H9 (cell line): ENCODE data around the gene ACACA. TPM values are rescaled to one million over a fixed set of nuclear protein-coding genes. Genes with fewer than 3 reads are reported as not detected.

Source experiments
- DNase-seq: peaks from one replicate; pipeline ENCODE4 v3.0.0-alpha.2; 2017
- H2AFZ ChIP-seq: one replicate; pipeline ENCODE4 v1.6.1; 2013; ENCODE audit warnings: mild to moderate bottlenecking, low read length, control low read depth, moderate library complexity
- H2AK5ac ChIP-seq: 2 replicates; pipeline ENCODE4 v1.6.1; 2013; ENCODE audit warnings: low read length, control low read depth, mixed read lengths; ENCODE audit not compliant: insufficient read length
- H2BK120ac ChIP-seq: one replicate; pipeline ENCODE4 v1.6.1; 2013; ENCODE audit warnings: low read depth, mild to moderate bottlenecking, low read length, control low read depth, inconsistent platforms; ENCODE audit not compliant: poor library complexity, severe bottlenecking
- H2BK12ac ChIP-seq: 2 replicates; pipeline ENCODE4 v1.6.1; 2013; ENCODE audit warnings: low read length, control low read depth, mixed read lengths, low read depth; ENCODE audit not compliant: insufficient read length
- H2BK15ac ChIP-seq: 2 replicates; pipeline ENCODE4 v1.6.1; 2013; ENCODE audit warnings: low read depth, low read length, control low read depth
- H2BK20ac ChIP-seq: one replicate; pipeline ENCODE4 v1.6.1; 2013; ENCODE audit warnings: low read depth, mild to moderate bottlenecking, low read length, control low read depth, inconsistent platforms; ENCODE audit not compliant: poor library complexity, severe bottlenecking
- H2BK5ac ChIP-seq: 2 replicates; pipeline ENCODE4 v1.6.1; 2013; ENCODE audit warnings: low read length, control low read depth, mixed read lengths; ENCODE audit not compliant: insufficient read length
- H3K14ac ChIP-seq: 2 replicates; pipeline ENCODE4 v1.6.1; 2013; ENCODE audit warnings: low read length, control low read depth; ENCODE audit not compliant: insufficient read depth
- H3K18ac ChIP-seq: 2 replicates; pipeline ENCODE4 v1.6.1; 2013; ENCODE audit warnings: low read depth, mild to moderate bottlenecking, mixed read lengths, low read length, control low read depth; ENCODE audit not compliant: insufficient read length
- H3K23ac ChIP-seq: 2 replicates; pipeline ENCODE4 v1.6.1; 2013; ENCODE audit warnings: low read length, control low read depth, mixed read lengths, low read depth; ENCODE audit not compliant: insufficient read length
- H3K23me2 ChIP-seq: 2 replicates; pipeline ENCODE4 v1.6.1; 2013; ENCODE audit warnings: low read depth, mild to moderate bottlenecking, mixed read lengths, low read length, control low read depth; ENCODE audit not compliant: insufficient read length, poor library complexity, severe bottlenecking
- H3K27ac ChIP-seq: 2 replicates; pipeline ENCODE4 v1.5.1; 2013; ENCODE audit warnings: low read length, control low read depth, mixed read lengths, low read depth; ENCODE audit not compliant: insufficient read length
- H3K27me3 ChIP-seq: 2 replicates; pipeline ENCODE4 v1.6.1; 2013; ENCODE audit warnings: low read length, control low read depth, inconsistent platforms; ENCODE audit not compliant: insufficient read depth
- H3K4ac ChIP-seq: 2 replicates; pipeline ENCODE4 v1.6.1; 2013; ENCODE audit warnings: low read depth, mild to moderate bottlenecking, control low read depth, inconsistent platforms, low read length, moderate library complexity
- H3K4me1 ChIP-seq: 2 replicates; pipeline ENCODE4 v1.6.1; 2013; ENCODE audit warnings: low read length, control low read depth, inconsistent platforms; ENCODE audit not compliant: insufficient read depth
- H3K4me2 ChIP-seq: 2 replicates; pipeline ENCODE4 v1.6.1; 2013; ENCODE audit warnings: low read length, control low read depth, mixed read lengths; ENCODE audit not compliant: insufficient read length, insufficient read depth
- H3K56ac ChIP-seq: 2 replicates; pipeline ENCODE4 v1.6.1; 2013; ENCODE audit warnings: low read depth, mild to moderate bottlenecking, mixed read lengths, low read length, control low read depth; ENCODE audit not compliant: insufficient read length
- H3K79me1 ChIP-seq: 2 replicates; pipeline ENCODE4 v1.6.1; 2013; ENCODE audit warnings: low read depth, mild to moderate bottlenecking, moderate library complexity, low read length, control low read depth, inconsistent platforms; ENCODE audit not compliant: insufficient read depth, poor library complexity, severe bottlenecking
- H3K79me2 ChIP-seq: 2 replicates; pipeline ENCODE4 v1.6.1; 2013; ENCODE audit warnings: low read length, control low read depth, inconsistent platforms; ENCODE audit not compliant: insufficient read depth
- H3K9ac ChIP-seq: 2 replicates; pipeline ENCODE4 v1.6.1; 2013; ENCODE audit warnings: low read length, control low read depth, mixed read lengths; ENCODE audit not compliant: insufficient read length; ENCODE audit errors: extremely low read depth
- H3K9me3 ChIP-seq: one replicate; pipeline ENCODE4 v1.6.1; 2013; ENCODE audit warnings: low read depth, low read length, inconsistent platforms; ENCODE audit not compliant: control insufficient read depth
- H3T11ph ChIP-seq: one replicate; pipeline ENCODE4 v1.6.1; 2013; ENCODE audit warnings: mild to moderate bottlenecking, low read length, control low read depth, inconsistent platforms
- H4K20me1 ChIP-seq: one replicate; pipeline ENCODE4 v1.6.1; 2013; ENCODE audit not compliant: control insufficient read depth, insufficient read length, insufficient read depth
- H4K5ac ChIP-seq: 2 replicates; pipeline ENCODE4 v1.6.1; 2013; ENCODE audit warnings: low read depth, mild to moderate bottlenecking, mixed read lengths, low read length, control low read depth; ENCODE audit not compliant: insufficient read length
- H4K8ac ChIP-seq: replicated peaks from 2 replicates; pipeline ENCODE4 v1.6.1; 2013; ENCODE audit warnings: low read length, control low read depth, mixed read lengths, low read depth; ENCODE audit not compliant: insufficient read length
- H4K91ac ChIP-seq: 2 replicates; pipeline ENCODE4 v1.6.1; 2013; ENCODE audit warnings: low read depth, mild to moderate bottlenecking, moderate library complexity, mixed read lengths, low read length, control low read depth; ENCODE audit not compliant: insufficient read length
- H3K27ac Mint-ChIP-seq, 3 experiments: 2 replicates in 2 of 3; 3 replicates in 1 of 3; pipeline ENCODE4 v1.8.0; 2020 to 2021; ENCODE audit warnings: mixed read lengths in 3 of 3, mild to moderate bottlenecking in 1 of 3, moderate library complexity in 1 of 3
- H3K27me3 Mint-ChIP-seq: 2 replicates; pipeline ENCODE4 v1.8.0; 2021; ENCODE audit warnings: low read depth, mild to moderate bottlenecking, moderate library complexity, mixed read lengths
- H3K36me3 Mint-ChIP-seq, 3 experiments: 2 replicates in 2 of 3; 3 replicates in 1 of 3; pipeline ENCODE4 v1.8.0; 2020 to 2021; ENCODE audit warnings: low read depth in 3 of 3, mixed read lengths in 3 of 3; ENCODE audit not compliant: insufficient read depth in 1 of 3
- H3K4me1 Mint-ChIP-seq, 2 experiments: 2 replicates each; pipeline ENCODE4 v1.8.0; 2020; ENCODE audit warnings: mixed read lengths in 2 of 2
- H3K4me3 Mint-ChIP-seq, 2 experiments: 2 replicates in 1 of 2; 3 replicates in 1 of 2; pipeline ENCODE4 v1.8.0; 2020 to 2021; ENCODE audit warnings: mild to moderate bottlenecking in 2 of 2, mixed read lengths in 2 of 2, moderate library complexity in 1 of 2
- H3K9me3 Mint-ChIP-seq, 2 experiments: 2 replicates in 1 of 2; 3 replicates in 1 of 2; pipeline ENCODE4 v1.8.0; 2020; ENCODE audit warnings: mild to moderate bottlenecking in 2 of 2, mixed read lengths in 2 of 2, moderate library complexity in 1 of 2
- CTCF ChIP-seq: fragments of 200-600 bp; sonication (generic); conservative IDR thresholded peaks from 3 replicates; pipeline ENCODE4 v1.8.0; 2021; ENCODE audit warnings: antibody characterized with exemption, mild to moderate bottlenecking
- WGBS: extraction: QIAGEN DNeasy Blood & Tissue Kit; methylation state at CpG from one replicate; pipeline ENCODE4 v1.1.7; 2013; ENCODE audit warnings: missing lambda C conversion rate, low lambda C conversion rate, mixed read lengths; ENCODE audit not compliant: insufficient read length; ENCODE audit errors: extremely low coverage; 5-methylcytosine and 5-hydroxymethylcytosine counted together
- total RNA-seq: library from RNA; stranded (reverse); gene quantifications from 2 replicates; pipeline ENCODE4 v1.2.1, GENCODE V29; 2021

The ACACA gene
- total RNA-seq, 1 experiment from 2014 or later = 135 TPM

- TF ChIP-seq CTCF = peak; percentile 36; the same call in 1 of the 3 replicates
- Mint-ChIP-seq H3K27ac (no peak overlapping the region), H3K9me3 (no peaks in the 10 kb centered on the region), H3K27me3 (no peaks in the 10 kb centered on the region), H3K36me3 (peaks cover 24 to 42% (median 26%) of the 10 kb centered on the region in 3 experiments), H3K4me3 (no peak overlapping the region), H3K4me1 (peaks cover 24 to 29% of the 10 kb centered on the region in 2 experiments)
- no peak overlapping the region for H4K5ac ChIP-seq
- no peak overlapping the region for H3K4me2 ChIP-seq
- no peak for DNase-seq
- no peak overlapping the region for H3K4ac ChIP-seq
- H3T11ph ChIP-seq = no peak overlapping the region
- H4K91ac ChIP-seq = no peak overlapping the region
- no peaks in the 10 kb centered on the region for H3K79me1 ChIP-seq
- no peak overlapping the region for H3K9ac ChIP-seq
- H2AK5ac ChIP-seq = no peak overlapping the region
- no peak overlapping the region for H2BK120ac ChIP-seq
- no peak overlapping the region for H4K8ac ChIP-seq
- H2AFZ ChIP-seq = no peak overlapping the region
- no peaks in the 10 kb centered on the region for H4K20me1 ChIP-seq
- H2BK20ac ChIP-seq = no peak overlapping the region
- H3K14ac ChIP-seq = no peak overlapping the region
- H3K9me3 ChIP-seq = no peaks in the 10 kb centered on the region
- no peak overlapping the region for H2BK12ac ChIP-seq
- no peaks in the 10 kb centered on the region for H3K27me3 ChIP-seq
- H3K79me2 ChIP-seq = no peaks in the 10 kb centered on the region
- WGBS = no CpG with 5 or more reads among the region's 6 CpGs
- H3K23me2 ChIP-seq = no peaks in the 10 kb centered on the region
- H3K23ac ChIP-seq = no peak overlapping the region
- no peaks in the 10 kb centered on the region for H3K4me1 ChIP-seq
- no peak overlapping the region for H3K56ac ChIP-seq
- H2BK5ac ChIP-seq = no peak overlapping the region
- no peak overlapping the region for H3K27ac ChIP-seq
- H2BK15ac ChIP-seq = no peak overlapping the region
- no peak overlapping the region for H3K18ac ChIP-seq
Observed at GRCh38 chr17:37162800-37163199, 243.8 kb downstream of the ACACA start.
